GM12878 (cell line): ENCODE measurements around the gene EFHD1. TPM values are rescaled to one million over a fixed set of nuclear protein-coding genes. Genes with fewer than 3 reads are reported as not detected.

Experiments used
- BRCA1 ChIP-seq: IDR thresholded peaks from 2 replicates; pipeline ENCODE4 v1.6.1; 2011; ENCODE audit warnings: low read depth, low read length, improper control_type of control experiment
- CBX5 ChIP-seq: sonication (generic); IDR thresholded peaks from 2 replicates; pipeline ENCODE4 v1.6.1; 2016; ENCODE audit warnings: low read depth, moderate library complexity, mild to moderate bottlenecking, inconsistent platforms
- CEBPB ChIP-seq, 2 experiments: fragments of 150-350 bp in 1 of 2; IDR thresholded peaks; 2 replicates each; pipeline ENCODE4 v1.6.1; 2012 to 2014; ENCODE audit warnings: low read depth in 2 of 2, low read length in 2 of 2, borderline replicate concordance in 1 of 2, inconsistent platforms in 1 of 2
- CHD1 ChIP-seq: IDR thresholded peaks from 2 replicates; pipeline ENCODE4 v1.6.1; 2012; ENCODE audit warnings: low read depth, low read length, improper control_type of control experiment
- CREB1 ChIP-seq: IDR thresholded peaks from 2 replicates; pipeline ENCODE4 v1.6.1; 2012; ENCODE audit warnings: low read depth, mild to moderate bottlenecking, inconsistent platforms
- FOS ChIP-seq: IDR thresholded peaks from 3 replicates; pipeline ENCODE4 v1.6.1; 2011; ENCODE audit warnings: borderline replicate concordance; ENCODE audit not compliant: insufficient read length; ENCODE audit errors: extremely low read depth
- GABPA ChIP-seq: IDR thresholded peaks from 2 replicates; pipeline ENCODE4 v1.6.1; 2014; ENCODE audit warnings: antibody characterized with exemption, low read depth, mild to moderate bottlenecking, inconsistent platforms
- JUNB ChIP-seq: IDR thresholded peaks from 2 replicates; pipeline ENCODE4 v1.6.1; 2016; ENCODE audit warnings: antibody characterized with exemption, mild to moderate bottlenecking
- JUND ChIP-seq: IDR thresholded peaks from 2 replicates; pipeline ENCODE4 v1.6.1; 2012; ENCODE audit warnings: low read depth, mild to moderate bottlenecking, low read length, improper control_type of control experiment, moderate library complexity
- MYB ChIP-seq: fragments of 150-350 bp; IDR thresholded peaks from 2 replicates; pipeline ENCODE4 v1.6.1; 2014; ENCODE audit warnings: mild to moderate bottlenecking, low read depth, low read length, borderline replicate concordance
- MYC ChIP-seq: IDR thresholded peaks from 2 replicates; pipeline ENCODE4 v1.6.1; 2011; ENCODE audit warnings: mild to moderate bottlenecking, low read length, moderate library complexity, inconsistent platforms; ENCODE audit not compliant: insufficient read depth, insufficient replicate concordance, insufficient read length, severe bottlenecking
- POLR2A ChIP-seq: IDR thresholded peaks from 2 replicates; pipeline ENCODE4 v1.6.1; 2011; ENCODE audit warnings: low read depth, mild to moderate bottlenecking, low read length
- SMAD1 ChIP-seq: fragments of 450-650 bp; IDR thresholded peaks from 2 replicates; pipeline ENCODE4 v1.6.1; 2018; ENCODE audit warnings: mild to moderate bottlenecking, low read depth; ENCODE audit not compliant: partially characterized antibody
- TCF12 ChIP-seq: IDR thresholded peaks from 2 replicates; pipeline ENCODE4 v1.6.1; 2011; ENCODE audit warnings: low read depth, mild to moderate bottlenecking, low read length
- ZNF274 ChIP-seq: IDR thresholded peaks from one replicate; pipeline ENCODE4 v1.8.0; 2011; ENCODE audit not compliant: insufficient read length, insufficient read depth
- ZNF622 ChIP-seq: fragments of 450-650 bp; IDR thresholded peaks from 2 replicates; pipeline ENCODE4 v1.6.1; 2017; ENCODE audit warnings: mild to moderate bottlenecking, inconsistent platforms
- polyA plus RNA-seq, 11 experiments: library from polyadenylated mRNA; depleted of rRNA in 4 of 11; unstranded in 6 of 11; stranded (reverse) in 5 of 11; fragments of >200 nt; fragmentation: Nextera tagmentation in 4 of 11; fragmentation: Illumina TruSeq in 1 of 11; extraction: Ambion mirVana in 4 of 11; extraction: Trizol in 1 of 11; gene quantifications; 1 replicate in 1 of 11; 2 replicates in 10 of 11; pipeline versions ENCODE4 v1.2.1 to v1.2.3, GENCODE V29; 2011 to 2016; ENCODE audit warnings: inconsistent platforms in 2 of 11, missing spikeins in 2 of 11, low read depth in 1 of 11
- total RNA-seq, 4 experiments: library from RNA; depleted of rRNA in 3 of 4; stranded (reverse); fragments of >200 nt in 3 of 4; fragmentation: Illumina TruSeq in 1 of 4; extraction: Trizol in 1 of 4; gene quantifications; 2 replicates each; pipeline versions ENCODE4 v1.2.1 to v1.2.3, GENCODE V29; 2013 to 2021
- TF ChIP-seq, protein P1 (sequence below): fragments of 450-650 bp; IDR thresholded peaks from 2 replicates; pipeline ENCODE4 v1.6.1; 2017; ENCODE audit warnings: mild to moderate bottlenecking
- TF ChIP-seq, protein P2 (sequence below): fragments of 450-650 bp; formaldehyde crosslinking; IDR thresholded peaks from 2 replicates; pipeline ENCODE4 v1.4.0; 2020; ENCODE audit warnings: mild to moderate bottlenecking, moderate library complexity
- TF ChIP-seq, protein P3 (sequence below): IDR thresholded peaks from 2 replicates; pipeline ENCODE4 v1.6.1; 2011; ENCODE audit warnings: mild to moderate bottlenecking, low read depth, low read length, moderate library complexity; ENCODE audit not compliant: insufficient replicate concordance
- TF ChIP-seq, protein P4 (sequence below): IDR thresholded peaks from 2 replicates; pipeline ENCODE4 v1.6.1; 2011; ENCODE audit warnings: borderline replicate concordance, low read depth, mild to moderate bottlenecking, moderate library complexity, mixed read lengths, low read length; ENCODE audit not compliant: insufficient read depth; ENCODE audit errors: extremely low read length
- TF ChIP-seq, protein P5 (sequence below): fragments of 450-650 bp; IDR thresholded peaks from 2 replicates; pipeline ENCODE4 v1.6.1; 2017; ENCODE audit warnings: low read depth, mild to moderate bottlenecking, moderate library complexity

Gene EFHD1
- total and polyA plus RNA-seq, 10 of the 15 experiments (the other 5 are each of a cell fraction or from before 2014, with no cell fraction given), result 0.07 TPM; not detected in 9

DNA sequence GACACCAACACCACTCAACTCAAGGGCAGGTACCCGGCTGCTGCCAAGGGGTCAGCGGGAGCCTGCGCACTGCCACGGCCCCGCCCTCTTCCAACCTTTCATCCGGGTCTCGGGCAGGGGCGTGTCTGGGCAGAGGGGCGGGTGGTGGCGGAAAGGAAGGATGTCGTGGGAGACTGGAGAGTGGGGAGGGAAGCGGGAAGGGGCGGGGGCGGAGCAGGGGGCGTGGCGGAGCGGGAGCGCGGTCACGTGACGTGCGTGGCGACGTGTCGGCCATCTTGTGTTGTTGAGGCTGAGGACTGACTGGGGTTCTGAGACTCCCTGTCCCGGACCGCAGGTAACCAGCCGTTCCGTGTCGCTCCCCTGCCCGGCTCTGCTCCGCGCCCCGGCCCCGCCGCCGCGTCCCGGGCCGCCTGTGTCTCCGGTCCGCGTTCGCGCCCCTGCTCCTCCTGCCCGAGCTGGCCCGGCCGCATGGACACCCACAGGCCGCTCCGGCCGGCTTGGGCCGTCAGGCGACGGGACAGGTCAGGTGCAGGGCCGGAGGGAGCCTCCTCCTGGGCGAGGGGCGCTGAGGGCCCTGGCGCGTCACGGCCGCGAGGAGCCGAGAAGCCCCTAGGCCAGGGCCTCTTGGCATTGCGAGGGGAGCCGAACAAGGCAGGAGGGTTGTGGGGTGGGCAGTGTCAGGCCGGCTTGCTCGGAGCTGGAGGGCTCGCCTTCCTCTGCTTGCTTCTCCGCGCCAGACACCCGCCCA, 63.8 kb downstream of the EFHD1 start, which contains the start of gene GIGYF2 (continued):
- TF ChIP-seq, protein P1, sequence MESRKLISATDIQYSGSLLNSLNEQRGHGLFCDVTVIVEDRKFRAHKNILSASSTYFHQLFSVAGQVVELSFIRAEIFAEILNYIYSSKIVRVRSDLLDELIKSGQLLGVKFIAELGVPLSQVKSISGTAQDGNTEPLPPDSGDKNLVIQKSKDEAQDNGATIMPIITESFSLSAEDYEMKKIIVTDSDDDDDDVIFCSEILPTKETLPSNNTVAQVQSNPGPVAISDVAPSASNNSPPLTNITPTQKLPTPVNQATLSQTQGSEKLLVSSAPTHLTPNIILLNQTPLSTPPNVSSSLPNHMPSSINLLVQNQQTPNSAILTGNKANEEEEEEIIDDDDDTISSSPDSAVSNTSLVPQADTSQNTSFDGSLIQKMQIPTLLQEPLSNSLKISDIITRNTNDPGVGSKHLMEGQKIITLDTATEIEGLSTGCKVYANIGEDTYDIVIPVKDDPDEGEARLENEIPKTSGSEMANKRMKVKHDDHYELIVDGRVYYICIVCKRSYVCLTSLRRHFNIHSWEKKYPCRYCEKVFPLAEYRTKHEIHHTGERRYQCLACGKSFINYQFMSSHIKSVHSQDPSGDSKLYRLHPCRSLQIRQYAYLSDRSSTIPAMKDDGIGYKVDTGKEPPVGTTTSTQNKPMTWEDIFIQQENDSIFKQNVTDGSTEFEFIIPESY, result no peak
- TF ChIP-seq JUNB (no peak), CHD1 (no peak), CREB1 (no peak), ZNF274 (no peak), JUND (no peak), MYB (no peak), CBX5 (no peak), POLR2A (peak; percentile 92), SMAD1 (no peak), ZNF622 (no peak), FOS (no peak), BRCA1 (no peak), CEBPB (IDR thresholded peaks at IDR 0.05; ENCODE audit: borderline replicate concordance in 1 of 2, low read depth in 2 of 2, low read length in 2 of 2) (no peak), GABPA (no peak), MYC (no peak), TCF12 (no peak)
- TF ChIP-seq, protein P2, sequence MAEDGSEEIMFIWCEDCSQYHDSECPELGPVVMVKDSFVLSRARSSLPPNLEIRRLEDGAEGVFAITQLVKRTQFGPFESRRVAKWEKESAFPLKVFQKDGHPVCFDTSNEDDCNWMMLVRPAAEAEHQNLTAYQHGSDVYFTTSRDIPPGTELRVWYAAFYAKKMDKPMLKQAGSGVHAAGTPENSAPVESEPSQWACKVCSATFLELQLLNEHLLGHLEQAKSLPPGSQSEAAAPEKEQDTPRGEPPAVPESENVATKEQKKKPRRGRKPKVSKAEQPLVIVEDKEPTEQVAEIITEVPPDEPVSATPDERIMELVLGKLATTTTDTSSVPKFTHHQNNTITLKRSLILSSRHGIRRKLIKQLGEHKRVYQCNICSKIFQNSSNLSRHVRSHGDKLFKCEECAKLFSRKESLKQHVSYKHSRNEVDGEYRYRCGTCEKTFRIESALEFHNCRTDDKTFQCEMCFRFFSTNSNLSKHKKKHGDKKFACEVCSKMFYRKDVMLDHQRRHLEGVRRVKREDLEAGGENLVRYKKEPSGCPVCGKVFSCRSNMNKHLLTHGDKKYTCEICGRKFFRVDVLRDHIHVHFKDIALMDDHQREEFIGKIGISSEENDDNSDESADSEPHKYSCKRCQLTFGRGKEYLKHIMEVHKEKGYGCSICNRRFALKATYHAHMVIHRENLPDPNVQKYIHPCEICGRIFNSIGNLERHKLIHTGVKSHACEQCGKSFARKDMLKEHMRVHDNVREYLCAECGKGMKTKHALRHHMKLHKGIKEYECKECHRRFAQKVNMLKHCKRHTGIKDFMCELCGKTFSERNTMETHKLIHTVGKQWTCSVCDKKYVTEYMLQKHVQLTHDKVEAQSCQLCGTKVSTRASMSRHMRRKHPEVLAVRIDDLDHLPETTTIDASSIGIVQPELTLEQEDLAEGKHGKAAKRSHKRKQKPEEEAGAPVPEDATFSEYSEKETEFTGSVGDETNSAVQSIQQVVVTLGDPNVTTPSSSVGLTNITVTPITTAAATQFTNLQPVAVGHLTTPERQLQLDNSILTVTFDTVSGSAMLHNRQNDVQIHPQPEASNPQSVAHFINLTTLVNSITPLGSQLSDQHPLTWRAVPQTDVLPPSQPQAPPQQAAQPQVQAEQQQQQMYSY (CRISPR knock-in tag), result peak; percentile 75; the same call in 1 of the 2 replicates
- TF ChIP-seq, protein P3, sequence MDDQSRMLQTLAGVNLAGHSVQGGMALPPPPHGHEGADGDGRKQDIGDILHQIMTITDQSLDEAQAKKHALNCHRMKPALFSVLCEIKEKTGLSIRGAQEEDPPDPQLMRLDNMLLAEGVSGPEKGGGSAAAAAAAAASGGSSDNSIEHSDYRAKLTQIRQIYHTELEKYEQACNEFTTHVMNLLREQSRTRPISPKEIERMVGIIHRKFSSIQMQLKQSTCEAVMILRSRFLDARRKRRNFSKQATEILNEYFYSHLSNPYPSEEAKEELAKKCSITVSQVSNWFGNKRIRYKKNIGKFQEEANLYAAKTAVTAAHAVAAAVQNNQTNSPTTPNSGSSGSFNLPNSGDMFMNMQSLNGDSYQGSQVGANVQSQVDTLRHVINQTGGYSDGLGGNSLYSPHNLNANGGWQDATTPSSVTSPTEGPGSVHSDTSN, result no peak
- TF ChIP-seq, protein P4, sequence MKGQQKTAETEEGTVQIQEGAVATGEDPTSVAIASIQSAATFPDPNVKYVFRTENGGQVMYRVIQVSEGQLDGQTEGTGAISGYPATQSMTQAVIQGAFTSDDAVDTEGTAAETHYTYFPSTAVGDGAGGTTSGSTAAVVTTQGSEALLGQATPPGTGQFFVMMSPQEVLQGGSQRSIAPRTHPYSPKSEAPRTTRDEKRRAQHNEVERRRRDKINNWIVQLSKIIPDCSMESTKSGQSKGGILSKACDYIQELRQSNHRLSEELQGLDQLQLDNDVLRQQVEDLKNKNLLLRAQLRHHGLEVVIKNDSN, result peak; percentile 87
- TF ChIP-seq, protein P5, sequence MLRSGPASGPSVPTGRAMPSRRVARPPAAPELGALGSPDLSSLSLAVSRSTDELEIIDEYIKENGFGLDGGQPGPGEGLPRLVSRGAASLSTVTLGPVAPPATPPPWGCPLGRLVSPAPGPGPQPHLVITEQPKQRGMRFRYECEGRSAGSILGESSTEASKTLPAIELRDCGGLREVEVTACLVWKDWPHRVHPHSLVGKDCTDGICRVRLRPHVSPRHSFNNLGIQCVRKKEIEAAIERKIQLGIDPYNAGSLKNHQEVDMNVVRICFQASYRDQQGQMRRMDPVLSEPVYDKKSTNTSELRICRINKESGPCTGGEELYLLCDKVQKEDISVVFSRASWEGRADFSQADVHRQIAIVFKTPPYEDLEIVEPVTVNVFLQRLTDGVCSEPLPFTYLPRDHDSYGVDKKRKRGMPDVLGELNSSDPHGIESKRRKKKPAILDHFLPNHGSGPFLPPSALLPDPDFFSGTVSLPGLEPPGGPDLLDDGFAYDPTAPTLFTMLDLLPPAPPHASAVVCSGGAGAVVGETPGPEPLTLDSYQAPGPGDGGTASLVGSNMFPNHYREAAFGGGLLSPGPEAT, result no peak
